ENCODE measurements around the gene TSPAN13.
A peak's percentile ranks its signal among the peaks of the same experiment; 100 is the strongest.

Gene TSPAN13

GRCh38 chr7:16727736-16728135, 25.8 kb upstream of the TSPAN13 start:
- H3K9me3 ChIP-seq (ENCODE audit: insufficient read depth, low read depth, low read length): no peaks in the 10 kb centered on the region

GRCh38 chr7:16728811-16729210, 24.7 kb upstream of the TSPAN13 start:
- no CpG with 5 or more reads among the region's 10 CpGs for WGBS (ENCODE audit: extremely low coverage, insufficient coverage, insufficient read length)
- no peaks in the 10 kb centered on the region for H3K9me3 ChIP-seq (ENCODE audit: insufficient read depth, low read depth, low read length)
- no peaks in the 10 kb centered on the region for H3K79me2 ChIP-seq (ENCODE audit: control insufficient read depth, insufficient read depth, low read length, poor library complexity)
- H3K14ac ChIP-seq (ENCODE audit: low read length): no peak overlapping the region
- H3K4ac ChIP-seq (ENCODE audit: low read depth, low read length): no peak overlapping the region
- H3K27me3 ChIP-seq (ENCODE audit: insufficient read depth, low read length): no peaks in the 10 kb centered on the region
- no peaks in the 10 kb centered on the region for H3K79me1 ChIP-seq (ENCODE audit: low read length)
- no peak overlapping the region for H3K4me3 ChIP-seq (ENCODE audit: low read depth, low read length)
- no peak overlapping the region for H2AFZ ChIP-seq (ENCODE audit: insufficient read depth, low read length, poor library complexity)
- no peak overlapping the region for H4K8ac ChIP-seq (ENCODE audit: low read depth, low read length)
- H2BK120ac ChIP-seq (ENCODE audit: insufficient read depth, low read length, poor library complexity): no peak overlapping the region
- H3K4me2 ChIP-seq (ENCODE audit: low read length): no peak overlapping the region
- H2BK5ac ChIP-seq (ENCODE audit: low read depth, low read length, poor library complexity): no peak overlapping the region
- no peak overlapping the region for H4K91ac ChIP-seq (ENCODE audit: low read depth, low read length)
- H3K4me1 ChIP-seq (ENCODE audit: control insufficient read depth in 1 of 2, insufficient read depth in 2 of 2, low read length in 2 of 2): peaks cover 3 to 6% of the 10 kb centered on the region in 2 experiments
- H2BK12ac ChIP-seq (ENCODE audit: low read length): no peak overlapping the region
- H3K36me3 ChIP-seq (ENCODE audit: control insufficient read depth in 1 of 2, insufficient read depth in 2 of 2, low read length in 2 of 2): peaks cover 0 to 4% of the 10 kb centered on the region in 2 experiments
- DNase-seq: no peak
- no peak overlapping the region for H3K9ac ChIP-seq (ENCODE audit: low read length)
- H4K12ac ChIP-seq (ENCODE audit: low read depth, low read length): no peak overlapping the region
- H3K27ac ChIP-seq (ENCODE audit: low read depth, low read length): no peak overlapping the region
- no peak overlapping the region for H3K18ac ChIP-seq (ENCODE audit: low read length)
- H3K23ac ChIP-seq (ENCODE audit: low read length): no peak overlapping the region
- no peak overlapping the region for H2AK5ac ChIP-seq (ENCODE audit: low read length)

More at GRCh38 chr7:16727736-16728135, 25.8 kb upstream of the TSPAN13 start:
- H2BK12ac ChIP-seq (ENCODE audit: low read length): no peak overlapping the region
- no peak overlapping the region for H2AK5ac ChIP-seq (ENCODE audit: low read length)
- H3K27ac ChIP-seq (ENCODE audit: low read depth, low read length): no peak overlapping the region
- peaks cover 3 to 6% of the 10 kb centered on the region in 2 experiments for H3K4me1 ChIP-seq (ENCODE audit: control insufficient read depth in 1 of 2, insufficient read depth in 2 of 2, low read length in 2 of 2)
- H3K23ac ChIP-seq (ENCODE audit: low read length): no peak overlapping the region
- no peaks in the 10 kb centered on the region for H3K79me1 ChIP-seq (ENCODE audit: low read length)
- H3K36me3 ChIP-seq (ENCODE audit: control insufficient read depth in 1 of 2, insufficient read depth in 2 of 2, low read length in 2 of 2): peaks cover 0 to 4% of the 10 kb centered on the region in 2 experiments
- H2AFZ ChIP-seq (ENCODE audit: insufficient read depth, low read length, poor library complexity): no peak overlapping the region
- no peak overlapping the region for H2BK120ac ChIP-seq (ENCODE audit: insufficient read depth, low read length, poor library complexity)
- no peak for DNase-seq
- H4K8ac ChIP-seq (ENCODE audit: low read depth, low read length): no peak overlapping the region
- no peaks in the 10 kb centered on the region for H3K27me3 ChIP-seq (ENCODE audit: insufficient read depth, low read length)
- no peak overlapping the region for H3K18ac ChIP-seq (ENCODE audit: low read length)
- H3K79me2 ChIP-seq (ENCODE audit: control insufficient read depth, insufficient read depth, low read length, poor library complexity): no peaks in the 10 kb centered on the region
- H4K91ac ChIP-seq (ENCODE audit: low read depth, low read length): no peak overlapping the region
- H3K14ac ChIP-seq (ENCODE audit: low read length): no peak overlapping the region
- no peak overlapping the region for H3K4ac ChIP-seq (ENCODE audit: low read depth, low read length)
- no CpG with 5 or more reads among the region's 4 CpGs for WGBS (ENCODE audit: extremely low coverage, insufficient coverage, insufficient read length)
- H2BK5ac ChIP-seq (ENCODE audit: low read depth, low read length, poor library complexity): no peak overlapping the region
- no peak overlapping the region for H3K4me2 ChIP-seq (ENCODE audit: low read length)
- no peak overlapping the region for H4K12ac ChIP-seq (ENCODE audit: low read depth, low read length)
- no peak overlapping the region for H3K4me3 ChIP-seq (ENCODE audit: low read depth, low read length)
- H3K9ac ChIP-seq (ENCODE audit: low read length): no peak overlapping the region

- Histone ChIP-seq H2BK5ac (ENCODE audit: low read depth, low read length, poor library complexity) (no peak overlapping the region), H3K27me3 (ENCODE audit: insufficient read depth, low read length) (no peaks in the 10 kb centered on the region), H2BK12ac (ENCODE audit: low read length) (no peak overlapping the region), H3K4me2 (ENCODE audit: low read length) (no peak overlapping the region), H3K9me3 (ENCODE audit: insufficient read depth, low read depth, low read length) (no peaks in the 10 kb centered on the region), H4K8ac (ENCODE audit: low read depth, low read length) (no peak overlapping the region), H3K79me1 (ENCODE audit: low read length) (no peaks in the 10 kb centered on the region), H3K4me3 (ENCODE audit: low read depth, low read length) (no peak overlapping the region), H3K4me1 (ENCODE audit: control insufficient read depth in 1 of 2, insufficient read depth in 2 of 2, low read length in 2 of 2) (peaks cover 3 to 6% of the 10 kb centered on the region in 2 experiments), H2AFZ (ENCODE audit: insufficient read depth, low read length, poor library complexity) (no peak overlapping the region), H3K14ac (ENCODE audit: low read length) (no peak overlapping the region), H3K27ac (ENCODE audit: low read depth, low read length) (no peak overlapping the region), H4K12ac (ENCODE audit: low read depth, low read length) (no peak overlapping the region), H4K91ac (ENCODE audit: low read depth, low read length) (no peak overlapping the region), H3K4ac (ENCODE audit: low read depth, low read length) (no peak overlapping the region), H2BK120ac (ENCODE audit: insufficient read depth, low read length, poor library complexity) (no peak overlapping the region), H3K9ac (ENCODE audit: low read length) (no peak overlapping the region), H2AK5ac (ENCODE audit: low read length) (no peak overlapping the region), H3K79me2 (ENCODE audit: control insufficient read depth, insufficient read depth, low read length, poor library complexity) (no peaks in the 10 kb centered on the region), H3K36me3 (ENCODE audit: control insufficient read depth in 1 of 2, insufficient read depth in 2 of 2, low read length in 2 of 2) (peaks cover 0 to 4% of the 10 kb centered on the region in 2 experiments), H3K23ac (ENCODE audit: low read length) (no peak overlapping the region), H3K18ac (ENCODE audit: low read length) (no peak overlapping the region)
- no CpG with 5 or more reads among the region's 2 CpGs for WGBS (ENCODE audit: extremely low coverage, insufficient coverage, insufficient read length)
- DNase-seq: no peak
Observed at GRCh38 chr7:16729541-16729940, 24.0 kb upstream of the TSPAN13 start.

GRCh38 chr7:16730937-16731336, 22.6 kb upstream of the TSPAN13 start:
- Histone ChIP-seq H3K4me1 (ENCODE audit: control insufficient read depth in 1 of 2, insufficient read depth in 2 of 2, low read length in 2 of 2) (peaks cover 3 to 6% of the 10 kb centered on the region in 2 experiments), H3K79me2 (ENCODE audit: control insufficient read depth, insufficient read depth, low read length, poor library complexity) (no peaks in the 10 kb centered on the region), H3K14ac (ENCODE audit: low read length) (no peak overlapping the region), H2AFZ (ENCODE audit: insufficient read depth, low read length, poor library complexity) (no peak overlapping the region), H3K23ac (ENCODE audit: low read length) (no peak overlapping the region), H2BK120ac (ENCODE audit: insufficient read depth, low read length, poor library complexity) (no peak overlapping the region), H3K18ac (ENCODE audit: low read length) (no peak overlapping the region), H3K9ac (ENCODE audit: low read length) (no peak overlapping the region), H2BK5ac (ENCODE audit: low read depth, low read length, poor library complexity) (no peak overlapping the region), H3K79me1 (ENCODE audit: low read length) (no peaks in the 10 kb centered on the region), H3K27me3 (ENCODE audit: insufficient read depth, low read length) (no peaks in the 10 kb centered on the region), H3K4ac (ENCODE audit: low read depth, low read length) (no peak overlapping the region), H4K12ac (ENCODE audit: low read depth, low read length) (no peak overlapping the region), H3K9me3 (ENCODE audit: insufficient read depth, low read depth, low read length) (no peaks in the 10 kb centered on the region), H4K8ac (ENCODE audit: low read depth, low read length) (no peak overlapping the region), H3K27ac (ENCODE audit: low read depth, low read length) (no peak overlapping the region), H2AK5ac (ENCODE audit: low read length) (no peak overlapping the region), H3K4me3 (ENCODE audit: low read depth, low read length) (no peak overlapping the region), H4K91ac (ENCODE audit: low read depth, low read length) (no peak overlapping the region), H3K36me3 (ENCODE audit: control insufficient read depth in 1 of 2, insufficient read depth in 2 of 2, low read length in 2 of 2) (peaks cover 0 to 4% of the 10 kb centered on the region in 2 experiments), H2BK12ac (ENCODE audit: low read length) (no peak overlapping the region), H3K4me2 (ENCODE audit: low read length) (no peak overlapping the region)
- DNase-seq: peak in 1 of 2 donors; percentile 50
- no CpG with 5 or more reads among the region's 3 CpGs for WGBS (ENCODE audit: extremely low coverage, insufficient coverage, insufficient read length)

Data from trophoblast cell (in vitro differentiated cells and primary cell).